Natural killer cell treated with Interleukin-12 subunit alpha and Interleukin-12 subunit beta and Interleukin-15 and Interleukin-18, amount 100 ng/mL, for 72 hours (primary cell): ENCODE data around the gene PPFIA4. TPM values are rescaled to one million over a fixed set of nuclear protein-coding genes. Genes with fewer than 3 reads are reported as not detected.
"Not testable (repeated sequence)": the region's sequence is repeated elsewhere in the genome, so short reads cannot be mapped to it uniquely, and the experiment has no call there.

ENCODE experiments used
- ATAC-seq, 2 donors: fragments of 150-1000 bp; cut with Tn5 transposase in 1 of 2; sonication (Bioruptor Pico), chemical (Tn5 transposase) in 1 of 2; 2 replicates each; pipeline ENCODE4 v1.10.0; 2021
- DNase-seq: peaks from one replicate; pipeline ENCODE4 v3.0.0; 2022; ENCODE audit warnings: low spot score
- H3K27ac Mint-ChIP-seq, 2 donors: 1 replicate in 1 of 2; 2 replicates in 1 of 2; pipeline ENCODE4 v1.8.0; 2022; ENCODE audit warnings: mixed read lengths in 2 of 2, mild to moderate bottlenecking in 1 of 2, moderate library complexity in 1 of 2
- H3K27me3 Mint-ChIP-seq, 2 donors: 1 replicate in 1 of 2; 2 replicates in 1 of 2; pipeline ENCODE4 v1.8.0; 2022; ENCODE audit warnings: mixed read lengths in 2 of 2
- H3K36me3 Mint-ChIP-seq: one replicate; pipeline ENCODE4 v1.8.0; 2022; ENCODE audit warnings: mixed read lengths
- H3K4me1 Mint-ChIP-seq, 2 donors: 1 replicate in 1 of 2; 2 replicates in 1 of 2; pipeline ENCODE4 v1.8.0; 2022; ENCODE audit warnings: low read depth in 2 of 2, mixed read lengths in 2 of 2, mild to moderate bottlenecking in 1 of 2
- H3K4me3 Mint-ChIP-seq: one replicate; pipeline ENCODE4 v1.8.0; 2022; ENCODE audit warnings: mixed read lengths
- H3K9me3 Mint-ChIP-seq: 2 replicates; pipeline ENCODE4 v1.8.0; 2022; ENCODE audit warnings: mixed read lengths
- total RNA-seq, 2 donors: library from RNA; stranded (reverse); gene quantifications; one replicate each; pipeline ENCODE4 v1.2.3, GENCODE V29; 2022

The PPFIA4 gene
- total RNA-seq, 2 donors from 2014 or later = 19.6 to 44.7 TPM

GRCh38 chr1:203001986-203002385 lies 24.3 kb upstream of the PPFIA4 start:
- Mint-ChIP-seq H3K27me3 (peaks cover 7 to 10% of the 10 kb centered on the region in 2 donors), H3K9me3 (no peaks in the 10 kb centered on the region), H3K36me3 (peaks cover 4% of the 10 kb centered on the region), H3K27ac (no peak overlapping the region), H3K4me3 (no peak overlapping the region), H3K4me1 (peaks cover 18 to 22% of the 10 kb centered on the region in 2 donors)
- ATAC-seq (no peak), DNase-seq (no peak)

- Mint-ChIP-seq H3K9me3 (no peaks in the 10 kb centered on the region), H3K4me1 (peaks cover 22 to 25% of the 10 kb centered on the region in 2 donors), H3K27ac (no peak overlapping the region), H3K4me3 (no peak overlapping the region), H3K36me3 (peaks cover 4% of the 10 kb centered on the region), H3K27me3 (peaks cover 3% of the 10 kb centered on the region in 2 donors)
- DNase-seq (no peak), ATAC-seq (no peak)
These were observed 23.3 kb upstream of the PPFIA4 start for GRCh38 chr1:203002951-203003350.

GRCh38 chr1:203005395-203006142 lies 20.7 kb upstream of the PPFIA4 start:
- DNase-seq, H3K9me3 Mint-ChIP-seq, ATAC-seq, H3K27me3 Mint-ChIP-seq: not testable (repeated sequence)
- peak overlapping the region; percentile 95 to 99 for H3K27ac Mint-ChIP-seq
- peaks cover 12% of the 10 kb centered on the region for H3K36me3 Mint-ChIP-seq
- peak overlapping the region; percentile 85 for H3K4me3 Mint-ChIP-seq
- peaks cover 22 to 32% of the 10 kb centered on the region in 2 donors for H3K4me1 Mint-ChIP-seq

GRCh38 chr1:203006948-203007871 lies 19.1 kb upstream of the PPFIA4 start, which contains the start of gene TMEM183A:
Gene TMEM183A, plus strand, starts transcription at chr1:203007374. Its CDS starts 92 bp downstream, at chr1:203007466.
- peaks cover 28 to 35% of the 10 kb centered on the region in 2 donors for H3K4me1 Mint-ChIP-seq
- H3K27ac Mint-ChIP-seq = peak within 1 kb of the TSS; percentile 95 to 99
- ATAC-seq = peak; percentile 94 to 98
- H3K4me3 Mint-ChIP-seq = peak within 1 kb of the TSS; percentile 85
- DNase-seq = peak; percentile 96
- no peaks in the 10 kb centered on the region for H3K27me3 Mint-ChIP-seq
- no peaks in the 10 kb centered on the region for H3K9me3 Mint-ChIP-seq
- peaks cover 12% of the 10 kb centered on the region for H3K36me3 Mint-ChIP-seq

- DNase-seq (no peak), ATAC-seq (no peak)
- H3K27me3 Mint-ChIP-seq = no peaks in the 10 kb centered on the region
- peaks cover 18% of the 10 kb centered on the region for H3K36me3 Mint-ChIP-seq
- peak overlapping the region; percentile 85 for H3K4me3 Mint-ChIP-seq
- H3K27ac Mint-ChIP-seq = peak overlapping the region; percentile 95 to 99
- H3K4me1 Mint-ChIP-seq = peaks cover 36 to 39% of the 10 kb centered on the region in 2 donors
- no peaks in the 10 kb centered on the region for H3K9me3 Mint-ChIP-seq
These were observed 17.1 kb upstream of the PPFIA4 start for GRCh38 chr1:203009185-203009584.

GRCh38 chr1:203011582-203011981 lies 14.7 kb upstream of the PPFIA4 start:
- H3K36me3 Mint-ChIP-seq = peaks cover 23% of the 10 kb centered on the region
- no peaks in the 10 kb centered on the region for H3K9me3 Mint-ChIP-seq
- H3K4me1 Mint-ChIP-seq = peaks cover 27 to 35% of the 10 kb centered on the region in 2 donors
- no peak for DNase-seq
- no peaks in the 10 kb centered on the region for H3K27me3 Mint-ChIP-seq
- H3K4me3 Mint-ChIP-seq = no peak overlapping the region
- no peak for ATAC-seq
- no peak overlapping the region for H3K27ac Mint-ChIP-seq

- Mint-ChIP-seq H3K9me3 (no peaks in the 10 kb centered on the region), H3K4me1 (peaks cover 5 to 15% of the 10 kb centered on the region in 2 donors), H3K4me3 (no peak overlapping the region), H3K27ac (no peak overlapping the region), H3K36me3 (peaks cover 49% of the 10 kb centered on the region), H3K27me3 (no peaks in the 10 kb centered on the region)
- ATAC-seq (no peak), DNase-seq (no peak)
These were observed 9.2 kb upstream of the PPFIA4 start for GRCh38 chr1:203017061-203017460.

GRCh38 chr1:203017692-203018091 lies 8.6 kb upstream of the PPFIA4 start:
- ATAC-seq = no peak
- peaks cover 0 to 12% of the 10 kb centered on the region in 2 donors for H3K4me1 Mint-ChIP-seq
- H3K27ac Mint-ChIP-seq = no peak overlapping the region
- no peak overlapping the region for H3K4me3 Mint-ChIP-seq
- no peaks in the 10 kb centered on the region for H3K27me3 Mint-ChIP-seq
- peaks cover 49% of the 10 kb centered on the region for H3K36me3 Mint-ChIP-seq
- H3K9me3 Mint-ChIP-seq = no peaks in the 10 kb centered on the region
- no peak for DNase-seq

- not testable (repeated sequence) for H3K27me3 Mint-ChIP-seq, H3K4me3 Mint-ChIP-seq, ATAC-seq, DNase-seq, H3K4me1 Mint-ChIP-seq, H3K27ac Mint-ChIP-seq, H3K9me3 Mint-ChIP-seq
- H3K36me3 Mint-ChIP-seq = peaks cover 37% of the 10 kb centered on the region
These were observed 3.4 kb upstream of the PPFIA4 start for GRCh38 chr1:203022855-203023254.

- Mint-ChIP-seq H3K4me1 (peaks cover 7 to 16% of the 10 kb centered on the region in 2 donors), H3K27ac (peak overlapping the region; percentile 57 to 82), H3K27me3 (peaks cover 8% of the 10 kb centered on the region in 2 donors), H3K9me3 (peaks cover 5% of the 10 kb centered on the region), H3K36me3 (peaks cover 21% of the 10 kb centered on the region), H3K4me3 (peak overlapping the region; percentile 72)
- no peak for ATAC-seq
- no peak for DNase-seq
These were observed 633 bp upstream of the PPFIA4 start for GRCh38 chr1:203025686-203026030.

- peak; percentile 43 to 56 for ATAC-seq
- no peak for DNase-seq
- Mint-ChIP-seq H3K4me1 (peaks cover 7 to 16% of the 10 kb centered on the region in 2 donors), H3K4me3 (peak overlapping the region; percentile 41), H3K27ac (peak overlapping the region in 1 of 2 donors; percentile 82), H3K27me3 (peaks cover 8 to 10% of the 10 kb centered on the region in 2 donors), H3K9me3 (peaks cover 5% of the 10 kb centered on the region), H3K36me3 (peaks cover 8% of the 10 kb centered on the region)
These were observed 674 bp downstream of the PPFIA4 start for GRCh38 chr1:203026666-203027663.

GRCh38 chr1:203028067-203028783 lies 1.9 kb downstream of the PPFIA4 start:
- DNase-seq = no peak
- Mint-ChIP-seq H3K27me3 (peaks cover 8 to 10% of the 10 kb centered on the region in 2 donors), H3K4me3 (no peak overlapping the region), H3K27ac (no peak overlapping the region), H3K4me1 (peaks cover 7 to 16% of the 10 kb centered on the region in 2 donors), H3K36me3 (peaks cover 7% of the 10 kb centered on the region), H3K9me3 (peaks cover 5% of the 10 kb centered on the region)
- ATAC-seq = no peak
